Measurements from ENCODE around the gene ENTREP1.
"Not testable (repeated sequence)": the region's sequence is repeated elsewhere in the genome, so short reads cannot be mapped to it uniquely, and the experiment has no call there.

Gene ENTREP1

DNA sequence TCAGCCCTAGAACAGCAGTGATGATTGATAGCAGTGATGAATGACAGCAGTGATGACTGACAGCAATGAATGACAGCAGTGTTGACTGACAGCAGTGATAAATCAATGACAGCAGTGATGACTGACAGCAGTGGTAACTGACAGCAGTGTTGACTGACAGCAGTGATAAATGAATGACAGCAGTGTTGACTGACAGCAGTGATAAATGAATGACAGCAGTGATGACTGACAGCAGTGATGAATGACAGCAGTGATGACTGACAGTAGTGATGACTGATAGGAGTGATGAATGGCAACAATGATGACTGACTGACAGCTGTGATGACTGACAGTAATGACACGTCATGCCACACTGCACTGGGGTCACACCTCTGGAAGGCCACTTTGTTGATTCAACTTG lies 106.8 kb downstream of the ENTREP1 start:
- Mint-ChIP-seq H3K27me3 (peaks cover 21% of the 10 kb centered on the region), H3K4me1 (no peaks in the 10 kb centered on the region), H3K36me3 (no peaks in the 10 kb centered on the region), H3K9me3 (no peaks in the 10 kb centered on the region), H3K4me3 (no peak overlapping the region), H3K27ac (no peak overlapping the region)
- ATAC-seq: no peak

DNA sequence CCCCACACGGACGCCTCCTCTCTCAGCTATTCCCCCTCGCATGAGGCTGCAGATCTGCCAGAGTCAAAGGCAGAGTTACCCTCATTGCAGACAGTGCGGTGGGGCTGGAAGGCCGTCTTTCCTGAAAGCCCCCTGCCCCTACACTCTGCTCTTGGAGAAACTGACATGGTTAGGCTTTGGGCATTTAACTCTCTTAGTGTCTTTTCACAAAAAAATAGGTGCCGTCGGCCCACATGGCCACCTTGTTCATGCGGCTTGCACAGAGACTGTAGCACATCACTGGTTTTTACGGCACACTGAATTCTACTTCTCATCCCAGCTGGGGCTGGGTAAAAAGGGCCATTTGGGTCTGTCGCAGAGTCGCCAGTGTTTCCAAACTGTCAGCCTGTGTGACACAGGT lies 107.6 kb downstream of the ENTREP1 start:
- Mint-ChIP-seq H3K4me3 (no peak overlapping the region), H3K27ac (no peak overlapping the region), H3K9me3 (no peaks in the 10 kb centered on the region), H3K27me3 (peaks cover 20% of the 10 kb centered on the region), H3K4me1 (no peaks in the 10 kb centered on the region), H3K36me3 (no peaks in the 10 kb centered on the region)
- no peak for ATAC-seq

DNA sequence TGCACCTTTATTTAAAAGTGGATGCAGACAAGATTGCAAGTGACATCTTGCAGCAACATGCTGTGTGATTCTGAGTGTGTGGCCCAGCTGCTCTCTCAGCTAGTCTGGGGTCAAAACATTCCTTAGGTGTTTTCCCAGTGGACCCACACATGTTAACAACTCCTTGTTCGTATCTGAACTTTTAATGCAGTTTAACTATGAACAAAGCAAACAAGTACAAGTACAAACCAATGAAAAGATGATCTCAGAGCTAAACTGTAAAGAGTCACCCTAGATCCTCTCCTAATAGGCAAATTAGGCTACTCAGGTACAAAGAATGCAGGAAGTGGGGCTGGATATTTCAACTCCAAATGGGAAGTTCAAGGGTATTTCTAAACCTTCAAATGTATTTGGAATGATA lies 108.4 kb downstream of the ENTREP1 start:
- H3K9me3 Mint-ChIP-seq: no peaks in the 10 kb centered on the region
- no peaks in the 10 kb centered on the region for H3K36me3 Mint-ChIP-seq
- no peak overlapping the region for H3K27ac Mint-ChIP-seq
- H3K4me3 Mint-ChIP-seq: no peak overlapping the region
- ATAC-seq: no peak
- H3K27me3 Mint-ChIP-seq: peaks cover 12% of the 10 kb centered on the region
- H3K4me1 Mint-ChIP-seq: no peaks in the 10 kb centered on the region

DNA sequence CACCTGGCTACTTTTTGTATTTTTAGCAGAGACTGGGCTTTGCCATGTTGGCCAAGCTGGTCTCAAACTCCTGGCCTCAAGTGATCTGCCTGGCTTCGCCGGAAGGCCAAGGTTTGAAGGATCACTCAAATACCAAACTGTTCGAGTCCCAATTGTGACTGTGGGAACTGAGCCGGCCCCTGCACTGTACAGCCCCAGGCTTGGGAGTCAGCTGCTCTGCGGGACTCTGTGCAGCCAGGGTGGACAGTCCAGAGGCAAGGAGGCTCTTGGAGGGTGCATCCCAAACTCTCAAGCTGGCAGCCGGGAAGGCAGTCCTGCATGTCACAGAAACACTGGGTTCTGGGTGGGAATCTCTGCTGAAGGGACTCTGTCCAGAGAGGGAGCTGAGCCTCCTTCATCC lies 109.0 kb downstream of the ENTREP1 start:
- H3K4me1 Mint-ChIP-seq: no peaks in the 10 kb centered on the region
- no peak overlapping the region for H3K4me3 Mint-ChIP-seq
- H3K27ac Mint-ChIP-seq: no peak overlapping the region
- no peaks in the 10 kb centered on the region for H3K9me3 Mint-ChIP-seq
- ATAC-seq: no peak
- H3K36me3 Mint-ChIP-seq: no peaks in the 10 kb centered on the region
- peaks cover 12% of the 10 kb centered on the region for H3K27me3 Mint-ChIP-seq

DNA sequence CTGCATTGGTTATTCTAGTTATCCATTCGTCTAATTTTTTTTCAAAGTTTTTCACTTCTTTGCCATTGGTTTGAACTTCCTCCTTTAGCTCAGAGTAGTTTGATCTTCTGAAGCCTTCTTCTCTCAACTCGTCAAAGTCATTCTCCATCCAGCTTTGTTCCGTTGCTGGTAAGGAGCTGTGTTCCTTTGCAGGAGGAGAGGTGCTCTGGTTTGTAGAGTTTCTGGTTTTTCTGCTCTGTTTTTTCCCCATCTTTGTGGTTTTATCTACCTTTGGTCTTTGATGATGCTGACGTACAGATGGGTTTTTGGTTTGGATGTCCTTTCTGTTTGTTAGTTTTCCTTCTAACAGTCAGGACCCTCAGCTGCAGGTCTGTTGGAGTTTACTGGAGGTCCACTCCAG lies 114.6 kb downstream of the ENTREP1 start:
- not testable (repeated sequence) for H3K27ac Mint-ChIP-seq, H3K4me1 Mint-ChIP-seq, H3K9me3 Mint-ChIP-seq

DNA sequence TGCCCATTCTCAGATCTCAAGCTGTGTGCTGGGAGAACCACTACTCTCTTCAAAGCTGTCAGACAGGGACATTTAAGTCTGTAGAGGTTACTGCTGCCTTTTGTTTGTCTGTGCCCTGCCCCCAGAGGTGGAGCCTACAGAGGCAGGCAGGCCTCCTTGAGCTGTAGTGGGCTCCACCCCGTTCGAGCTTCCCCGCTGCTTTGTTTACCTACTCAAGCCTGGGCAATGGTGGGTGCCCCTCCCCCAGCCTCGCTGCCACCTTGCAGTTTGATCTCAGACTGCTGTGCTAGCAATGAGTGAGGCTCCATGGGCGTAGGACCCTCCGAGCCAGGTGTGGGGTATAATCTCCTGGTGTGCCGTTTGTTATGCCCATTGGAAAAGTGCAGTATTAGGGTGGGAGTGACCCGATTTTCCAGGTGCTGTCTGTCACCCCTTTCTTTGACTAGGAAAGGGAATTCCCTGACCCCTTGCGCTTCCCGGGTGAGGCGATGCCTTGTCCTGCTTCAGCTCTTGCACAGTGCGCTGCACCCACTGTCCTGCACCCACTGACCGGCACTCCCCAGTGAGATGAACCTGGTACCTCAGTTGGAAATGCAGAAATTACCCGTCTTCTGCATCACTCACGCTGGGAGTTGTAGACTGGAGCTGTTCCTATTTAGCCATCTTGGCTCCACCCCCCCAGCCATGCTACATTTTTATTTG lies 115.4 kb downstream of the ENTREP1 start:
- ATAC-seq, H3K36me3 Mint-ChIP-seq, H3K9me3 Mint-ChIP-seq, H3K27ac Mint-ChIP-seq, H3K4me1 Mint-ChIP-seq, H3K4me3 Mint-ChIP-seq: not testable (repeated sequence)
- H3K27me3 Mint-ChIP-seq: peaks cover 19% of the 10 kb centered on the region

More for the DNA sequence above, 114.6 kb downstream of the ENTREP1 start:
- H3K36me3 Mint-ChIP-seq, ATAC-seq, H3K4me3 Mint-ChIP-seq: not testable (repeated sequence)
- H3K27me3 Mint-ChIP-seq: peaks cover 11% of the 10 kb centered on the region

Measured in stimulated activated memory B cell treated with anti-CD40 and anti-IgM and Interleukin-4, amounts not matched to agents 10 μg/mL and 1 μg/mL and 100 μg/mL, for 72 hours (primary cell).